Lower lobe of right lung (tissue), 2 donors: ENCODE data around the gene WDR45B. TPM values are rescaled to one million over a fixed set of nuclear protein-coding genes. Genes with fewer than 3 reads are reported as not detected.

ENCODE experiments used
- ATAC-seq, 2 donors: fragments of 200-7000 bp; cut with Tn5 transposase; one replicate each; pipeline ENCODE4 v1.9.1; 2020 to 2022; ENCODE audit warnings: mild to moderate bottlenecking in 2 of 2, moderate library complexity in 2 of 2
- DNase-seq: peaks from one replicate; pipeline ENCODE4 v3.0.0-alpha.2; 2020
- H3K27ac ChIP-seq: fragments of 200-600 bp; one replicate; pipeline ENCODE4 v1.8.0; 2022
- H3K27me3 ChIP-seq: fragments of 200-600 bp; one replicate; pipeline ENCODE4 v1.8.0; 2022; ENCODE audit warnings: low read depth
- H3K36me3 ChIP-seq: fragments of 200-600 bp; one replicate; pipeline ENCODE4 v1.8.0; 2022; ENCODE audit warnings: mild to moderate bottlenecking
- H3K4me1 ChIP-seq: fragments of 200-600 bp; one replicate; pipeline ENCODE4 v1.8.0; 2022
- H3K4me3 ChIP-seq: fragments of 200-600 bp; one replicate; pipeline ENCODE4 v1.8.0; 2022; ENCODE audit warnings: mild to moderate bottlenecking
- H3K9me3 ChIP-seq: fragments of 200-600 bp; one replicate; pipeline ENCODE4 v1.8.0; 2022
- intact Hi-C: fragments of 100-400 bp; cut with DNase I; formaldehyde crosslinking; loops from one replicate; pipeline ENCODE4 v1.11.0; 2022
- total RNA-seq: library from RNA; stranded (reverse); fragmentation: NEBNext Ultra II Directional; extraction: Animal tissue kit (Norgen Biotek cat#: 25700); gene quantifications from one replicate; pipeline ENCODE4 v1.2.1, GENCODE V29; 2021
- TF ChIP-seq, protein P1 (sequence below): fragments of 200-600 bp; IDR thresholded peaks from one replicate; pipeline ENCODE4 v1.8.0; 2022; ENCODE audit warnings: antibody characterized with exemption, mild to moderate bottlenecking
- donor health status: DM: no; HTN: yes; CAD: no; lungs with severe emphysema.

Gene WDR45B
- total RNA-seq, 1 donor from 2014 or later, result 66.1 TPM

DNA sequence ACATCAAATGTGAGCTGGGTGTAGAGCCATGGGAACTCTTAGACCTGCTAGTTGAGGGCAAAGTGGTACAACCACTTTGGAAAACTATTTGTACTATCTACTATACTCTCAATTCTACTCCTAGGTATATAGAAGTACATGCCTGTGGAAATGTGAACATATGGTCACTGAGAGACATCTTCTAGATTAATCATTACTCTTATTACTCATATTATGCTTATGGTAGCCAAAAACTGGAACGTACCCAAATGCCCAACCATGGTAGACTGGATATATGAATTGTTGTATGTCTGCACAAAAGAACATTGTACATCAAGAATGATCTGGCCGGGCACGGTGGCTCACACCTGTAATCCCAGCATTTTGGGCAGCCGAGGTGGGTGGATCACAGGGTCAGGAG lies 2.7 kb downstream of the WDR45B start:
- DNase-seq, result peak; percentile 45
- H3K27me3 ChIP-seq, result no peaks in the 10 kb centered on the region
- H3K4me3 ChIP-seq, result no peak overlapping the region
- intact Hi-C loops, result no loop called here
- no peak overlapping the region for H3K27ac ChIP-seq
- peaks cover 40% of the 10 kb centered on the region for H3K36me3 ChIP-seq
- TF ChIP-seq, protein P1, sequence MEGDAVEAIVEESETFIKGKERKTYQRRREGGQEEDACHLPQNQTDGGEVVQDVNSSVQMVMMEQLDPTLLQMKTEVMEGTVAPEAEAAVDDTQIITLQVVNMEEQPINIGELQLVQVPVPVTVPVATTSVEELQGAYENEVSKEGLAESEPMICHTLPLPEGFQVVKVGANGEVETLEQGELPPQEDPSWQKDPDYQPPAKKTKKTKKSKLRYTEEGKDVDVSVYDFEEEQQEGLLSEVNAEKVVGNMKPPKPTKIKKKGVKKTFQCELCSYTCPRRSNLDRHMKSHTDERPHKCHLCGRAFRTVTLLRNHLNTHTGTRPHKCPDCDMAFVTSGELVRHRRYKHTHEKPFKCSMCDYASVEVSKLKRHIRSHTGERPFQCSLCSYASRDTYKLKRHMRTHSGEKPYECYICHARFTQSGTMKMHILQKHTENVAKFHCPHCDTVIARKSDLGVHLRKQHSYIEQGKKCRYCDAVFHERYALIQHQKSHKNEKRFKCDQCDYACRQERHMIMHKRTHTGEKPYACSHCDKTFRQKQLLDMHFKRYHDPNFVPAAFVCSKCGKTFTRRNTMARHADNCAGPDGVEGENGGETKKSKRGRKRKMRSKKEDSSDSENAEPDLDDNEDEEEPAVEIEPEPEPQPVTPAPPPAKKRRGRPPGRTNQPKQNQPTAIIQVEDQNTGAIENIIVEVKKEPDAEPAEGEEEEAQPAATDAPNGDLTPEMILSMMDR, result no peak
- no peak for ATAC-seq
- peaks cover 24% of the 10 kb centered on the region for H3K4me1 ChIP-seq
- H3K9me3 ChIP-seq, result no peaks in the 10 kb centered on the region

DNA sequence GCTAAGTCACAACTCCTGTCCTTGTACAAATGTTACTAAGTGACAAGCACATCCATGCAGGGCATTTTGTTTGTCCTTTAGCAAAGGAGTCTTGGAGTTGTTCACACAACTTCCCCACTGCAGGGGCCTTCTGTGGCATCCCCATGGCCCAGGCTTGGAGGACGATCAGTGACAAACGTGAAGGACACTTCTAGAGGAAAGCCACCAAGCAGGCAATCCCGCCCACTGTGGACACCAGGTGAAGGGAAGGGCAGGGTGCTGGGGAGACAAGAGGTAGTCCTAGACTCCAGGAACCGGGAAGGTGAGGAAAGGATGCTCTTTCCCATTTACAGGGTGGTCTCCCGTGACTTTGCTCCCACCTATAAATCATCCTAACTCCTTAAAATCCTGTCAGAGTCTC lies 4.1 kb downstream of the WDR45B start:
- intact Hi-C loops, result no loop called here
- DNase-seq, result peak; percentile 14

GRCh38 chr17:82642022-82642421 lies 6.2 kb downstream of the WDR45B start:
- ATAC-seq (no peak), DNase-seq (peak; percentile 13)
- intact Hi-C loops, result no loop called here
- Histone ChIP-seq H3K4me3 (no peak overlapping the region), H3K27me3 (no peaks in the 10 kb centered on the region), H3K9me3 (no peaks in the 10 kb centered on the region), H3K4me1 (peaks cover 18% of the 10 kb centered on the region), H3K36me3 (peaks cover 56% of the 10 kb centered on the region), H3K27ac (no peak overlapping the region)
- TF ChIP-seq, protein P1, result no peak

More for the DNA sequence above, 4.1 kb downstream of the WDR45B start:
- ATAC-seq, result no peak
- no peaks in the 10 kb centered on the region for H3K27me3 ChIP-seq
- no peak overlapping the region for H3K27ac ChIP-seq
- H3K36me3 ChIP-seq, result peaks cover 51% of the 10 kb centered on the region
- no peaks in the 10 kb centered on the region for H3K9me3 ChIP-seq
- H3K4me1 ChIP-seq, result peaks cover 24% of the 10 kb centered on the region
- TF ChIP-seq, protein P1, result no peak
- H3K4me3 ChIP-seq, result no peak overlapping the region

- peak; percentile 0 for DNase-seq
- intact Hi-C loops, result no loop called here
- H3K36me3 ChIP-seq, result peaks cover 56% of the 10 kb centered on the region
Observed at GRCh38 chr17:82640036-82640435, 8.2 kb downstream of the WDR45B start.

GRCh38 chr17:82639628-82640027 lies 8.6 kb downstream of the WDR45B start:
- ATAC-seq (peak; percentile 38 to 50), DNase-seq (peak; percentile 42)
- Histone ChIP-seq H3K9me3 (no peaks in the 10 kb centered on the region), H3K4me3 (no peak overlapping the region), H3K36me3 (peaks cover 56% of the 10 kb centered on the region), H3K27ac (no peak overlapping the region), H3K4me1 (no peaks in the 10 kb centered on the region), H3K27me3 (no peaks in the 10 kb centered on the region)
- intact Hi-C loops, result no loop called here
- TF ChIP-seq, protein P1, result no peak

More at GRCh38 chr17:82640036-82640435, 8.2 kb downstream of the WDR45B start:
- Histone ChIP-seq H3K27me3 (no peaks in the 10 kb centered on the region), H3K4me3 (no peak overlapping the region), H3K4me1 (no peaks in the 10 kb centered on the region), H3K9me3 (no peaks in the 10 kb centered on the region), H3K27ac (no peak overlapping the region)
- TF ChIP-seq, protein P1, result no peak
- no peak for ATAC-seq
